ENCODE results near the gene EVA1A. TPM values are rescaled to one million over a fixed set of nuclear protein-coding genes. Genes with fewer than 3 reads are reported as not detected.

The EVA1A gene
- polyA plus RNA-seq (2013, experiment 1 of 2): 10.6 TPM
- 11.1 TPM for polyA plus RNA-seq (2013, experiment 2 of 2)

GRCh38 chr2:75560768-75561565 is at the start of gene EVA1A:
Gene EVA1A (minus strand): TSS chr2:75560939. CDS start chr2:75518140, 42,799 bp downstream.
- no peaks in the 10 kb centered on the region for H3K9me3 ChIP-seq (ENCODE audit: control insufficient read depth, low read length)
- peak within 1 kb of the TSS; percentile 54 for H3K27ac ChIP-seq (ENCODE audit: low read depth, low read length, severe bottlenecking)
- WGBS, 2 experiments (ENCODE audit: insufficient coverage in 2 of 2): 3% methylated on average over 23 to 24 of the region's 46 CpGs
- peaks cover 16% of the 10 kb centered on the region for H3K4me1 ChIP-seq (ENCODE audit: control insufficient read depth, insufficient read depth, low read length, poor library complexity, severe bottlenecking)
- H3K4me3 ChIP-seq (ENCODE audit: extremely low read depth, insufficient read depth, low read length, poor library complexity, severe bottlenecking): peak within 1 kb of the TSS; percentile 74
- H3K36me3 ChIP-seq (ENCODE audit: control insufficient read depth, insufficient read depth, low read length): no peaks in the 10 kb centered on the region

GRCh38 chr2:75609937-75610508 is 49.3 kb upstream of the EVA1A start:
- no peaks in the 10 kb centered on the region for H3K36me3 ChIP-seq (ENCODE audit: control insufficient read depth, insufficient read depth, low read length)
- 73 to 88% methylated on average over 7 of the region's 7 CpGs for WGBS, 2 experiments (ENCODE audit: insufficient coverage in 2 of 2)
- no peaks in the 10 kb centered on the region for H3K9me3 ChIP-seq (ENCODE audit: control insufficient read depth, low read length)
- no peak overlapping the region for H3K4me3 ChIP-seq (ENCODE audit: extremely low read depth, insufficient read depth, low read length, poor library complexity, severe bottlenecking)
- H3K27ac ChIP-seq (ENCODE audit: low read depth, low read length, severe bottlenecking): no peak overlapping the region
- H3K4me1 ChIP-seq (ENCODE audit: control insufficient read depth, insufficient read depth, low read length, poor library complexity, severe bottlenecking): peaks cover 12% of the 10 kb centered on the region

GRCh38 chr2:75609334-75609689 is 48.6 kb upstream of the EVA1A start:
- 25 to 45% methylated on average over 2 to 3 of the region's 5 CpGs for WGBS, 2 experiments (ENCODE audit: insufficient coverage in 2 of 2)

GRCh38 chr2:75608684-75609333 is 48.1 kb upstream of the EVA1A start:
- Histone ChIP-seq H3K36me3 (ENCODE audit: control insufficient read depth, insufficient read depth, low read length) (no peaks in the 10 kb centered on the region), H3K27ac (ENCODE audit: low read depth, low read length, severe bottlenecking) (peak overlapping the region; percentile 81), H3K9me3 (ENCODE audit: control insufficient read depth, low read length) (no peaks in the 10 kb centered on the region), H3K4me1 (ENCODE audit: control insufficient read depth, insufficient read depth, low read length, poor library complexity, severe bottlenecking) (peaks cover 12% of the 10 kb centered on the region), H3K4me3 (ENCODE audit: extremely low read depth, insufficient read depth, low read length, poor library complexity, severe bottlenecking) (no peak overlapping the region)
- WGBS, 2 experiments (ENCODE audit: insufficient coverage in 2 of 2): 9 to 15% methylated on average over 19 to 24 of the region's 25 CpGs

More at GRCh38 chr2:75609334-75609689, 48.6 kb upstream of the EVA1A start:
- Histone ChIP-seq H3K4me3 (ENCODE audit: extremely low read depth, insufficient read depth, low read length, poor library complexity, severe bottlenecking) (no peak overlapping the region), H3K27ac (ENCODE audit: low read depth, low read length, severe bottlenecking) (no peak overlapping the region), H3K4me1 (ENCODE audit: control insufficient read depth, insufficient read depth, low read length, poor library complexity, severe bottlenecking) (peaks cover 12% of the 10 kb centered on the region), H3K36me3 (ENCODE audit: control insufficient read depth, insufficient read depth, low read length) (no peaks in the 10 kb centered on the region), H3K9me3 (ENCODE audit: control insufficient read depth, low read length) (no peaks in the 10 kb centered on the region)

- Histone ChIP-seq H3K36me3 (ENCODE audit: control insufficient read depth, insufficient read depth, low read length) (no peaks in the 10 kb centered on the region), H3K27ac (ENCODE audit: low read depth, low read length, severe bottlenecking) (peak overlapping the region; percentile 81), H3K4me3 (ENCODE audit: extremely low read depth, insufficient read depth, low read length, poor library complexity, severe bottlenecking) (no peak overlapping the region), H3K4me1 (ENCODE audit: control insufficient read depth, insufficient read depth, low read length, poor library complexity, severe bottlenecking) (peaks cover 12% of the 10 kb centered on the region), H3K9me3 (ENCODE audit: control insufficient read depth, low read length) (no peaks in the 10 kb centered on the region)
- 74 to 81% methylated on average over 5 to 7 of the region's 7 CpGs for WGBS, 2 experiments (ENCODE audit: insufficient coverage in 2 of 2)
Observed at GRCh38 chr2:75607988-75608683, 47.4 kb upstream of the EVA1A start.

GRCh38 chr2:75607400-75607798 is 46.7 kb upstream of the EVA1A start:
- WGBS, 2 experiments (ENCODE audit: insufficient coverage in 2 of 2): 89 to 93% methylated on average over 2 to 3 of the region's 3 CpGs
- Histone ChIP-seq H3K4me1 (ENCODE audit: control insufficient read depth, insufficient read depth, low read length, poor library complexity, severe bottlenecking) (peaks cover 12% of the 10 kb centered on the region), H3K27ac (ENCODE audit: low read depth, low read length, severe bottlenecking) (no peak overlapping the region)

GRCh38 chr2:75606761-75607399 is 46.1 kb upstream of the EVA1A start:
- Histone ChIP-seq H3K36me3 (ENCODE audit: control insufficient read depth, insufficient read depth, low read length) (no peaks in the 10 kb centered on the region), H3K27ac (ENCODE audit: low read depth, low read length, severe bottlenecking) (peak overlapping the region; percentile 39), H3K4me1 (ENCODE audit: control insufficient read depth, insufficient read depth, low read length, poor library complexity, severe bottlenecking) (peaks cover 16% of the 10 kb centered on the region), H3K9me3 (ENCODE audit: control insufficient read depth, low read length) (no peaks in the 10 kb centered on the region), H3K4me3 (ENCODE audit: extremely low read depth, insufficient read depth, low read length, poor library complexity, severe bottlenecking) (no peak overlapping the region)
- 90 to 95% methylated on average over 4 of the region's 8 CpGs for WGBS, 2 experiments (ENCODE audit: insufficient coverage in 2 of 2)

More at GRCh38 chr2:75607400-75607798, 46.7 kb upstream of the EVA1A start:
- Histone ChIP-seq H3K36me3 (ENCODE audit: control insufficient read depth, insufficient read depth, low read length) (no peaks in the 10 kb centered on the region), H3K9me3 (ENCODE audit: control insufficient read depth, low read length) (no peaks in the 10 kb centered on the region), H3K4me3 (ENCODE audit: extremely low read depth, insufficient read depth, low read length, poor library complexity, severe bottlenecking) (no peak overlapping the region)

GRCh38 chr2:75605770-75606529 is 45.2 kb upstream of the EVA1A start:
- WGBS, 2 experiments (ENCODE audit: insufficient coverage in 2 of 2): 82 to 91% methylated on average over 6 of the region's 6 CpGs
- Histone ChIP-seq H3K9me3 (ENCODE audit: control insufficient read depth, low read length) (no peaks in the 10 kb centered on the region), H3K4me3 (ENCODE audit: extremely low read depth, insufficient read depth, low read length, poor library complexity, severe bottlenecking) (no peak overlapping the region), H3K36me3 (ENCODE audit: control insufficient read depth, insufficient read depth, low read length) (no peaks in the 10 kb centered on the region), H3K4me1 (ENCODE audit: control insufficient read depth, insufficient read depth, low read length, poor library complexity, severe bottlenecking) (peaks cover 16% of the 10 kb centered on the region), H3K27ac (ENCODE audit: low read depth, low read length, severe bottlenecking) (peak overlapping the region; percentile 39)

- no peak overlapping the region for H3K4me3 ChIP-seq (ENCODE audit: extremely low read depth, insufficient read depth, low read length, poor library complexity, severe bottlenecking)
- H3K9me3 ChIP-seq (ENCODE audit: control insufficient read depth, low read length): no peaks in the 10 kb centered on the region
- no peaks in the 10 kb centered on the region for H3K36me3 ChIP-seq (ENCODE audit: control insufficient read depth, insufficient read depth, low read length)
- H3K4me1 ChIP-seq (ENCODE audit: control insufficient read depth, insufficient read depth, low read length, poor library complexity, severe bottlenecking): peaks cover 16% of the 10 kb centered on the region
- 90 to 98% methylated on average over 4 of the region's 4 CpGs for WGBS, 2 experiments (ENCODE audit: insufficient coverage in 2 of 2)
- H3K27ac ChIP-seq (ENCODE audit: low read depth, low read length, severe bottlenecking): no peak overlapping the region
Observed at GRCh38 chr2:75604484-75604883, 43.7 kb upstream of the EVA1A start.
